Nephron (organoid): ENCODE data around the gene VDAC2.

Source experiments
- H3K27ac Mint-ChIP-seq, 3 experiments: 2 replicates each; pipeline ENCODE4 v1.8.0; 2020; ENCODE audit warnings: mixed read lengths in 3 of 3, mild to moderate bottlenecking in 2 of 3, moderate library complexity in 1 of 3
- H3K27me3 Mint-ChIP-seq: 2 replicates; pipeline ENCODE4 v1.8.0; 2021; ENCODE audit warnings: low read depth, mild to moderate bottlenecking, moderate library complexity, mixed read lengths
- H3K36me3 Mint-ChIP-seq: 2 replicates; pipeline ENCODE4 v1.8.0; 2020; ENCODE audit warnings: low read depth, mixed read lengths
- H3K4me1 Mint-ChIP-seq: 2 replicates; pipeline ENCODE4 v1.8.0; 2020; ENCODE audit warnings: mixed read lengths
- H3K4me3 Mint-ChIP-seq, 3 experiments: 2 replicates each; pipeline ENCODE4 v1.8.0; 2020; ENCODE audit warnings: mild to moderate bottlenecking in 3 of 3, mixed read lengths in 3 of 3, moderate library complexity in 2 of 3
- H3K9me3 Mint-ChIP-seq: 2 replicates; pipeline ENCODE4 v1.8.0; 2020; ENCODE audit warnings: mixed read lengths
- TF ChIP-seq, protein P1 (sequence below), 3 experiments: fragments of 200-600 bp; sonication (generic); IDR thresholded peaks; one replicate each; pipeline ENCODE4 v1.5.0; 2021; ENCODE audit warnings: antibody characterized with exemption in 3 of 3; ENCODE audit not compliant: unreplicated experiment in 3 of 3

VDAC2 gene

DNA sequence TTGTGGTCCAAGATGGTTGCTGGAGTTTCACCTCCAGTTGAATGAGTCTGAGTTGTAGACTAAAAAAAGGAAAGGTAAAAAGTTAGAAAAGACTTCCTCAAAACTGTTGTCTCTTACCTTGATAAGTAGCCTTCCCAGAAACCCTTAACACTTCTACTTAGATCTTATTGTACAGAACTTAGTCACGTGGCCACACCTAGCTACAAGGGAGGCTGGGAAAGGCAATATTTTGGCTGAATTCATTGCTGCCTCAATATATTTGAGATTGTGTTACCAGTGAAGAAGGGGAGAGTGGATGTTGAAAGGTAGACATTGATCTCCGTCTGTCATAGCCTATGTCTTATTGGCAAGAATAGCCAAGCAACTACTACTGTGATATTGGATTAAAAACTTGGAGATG is 35.5 kb upstream of the VDAC2 start:
- Mint-ChIP-seq H3K4me1 (no peaks in the 10 kb centered on the region), H3K9me3 (no peaks in the 10 kb centered on the region), H3K27me3 (no peaks in the 10 kb centered on the region), H3K27ac (no peak overlapping the region), H3K36me3 (peaks cover 32% of the 10 kb centered on the region), H3K4me3 (no peak overlapping the region)
- TF ChIP-seq, protein P1, sequence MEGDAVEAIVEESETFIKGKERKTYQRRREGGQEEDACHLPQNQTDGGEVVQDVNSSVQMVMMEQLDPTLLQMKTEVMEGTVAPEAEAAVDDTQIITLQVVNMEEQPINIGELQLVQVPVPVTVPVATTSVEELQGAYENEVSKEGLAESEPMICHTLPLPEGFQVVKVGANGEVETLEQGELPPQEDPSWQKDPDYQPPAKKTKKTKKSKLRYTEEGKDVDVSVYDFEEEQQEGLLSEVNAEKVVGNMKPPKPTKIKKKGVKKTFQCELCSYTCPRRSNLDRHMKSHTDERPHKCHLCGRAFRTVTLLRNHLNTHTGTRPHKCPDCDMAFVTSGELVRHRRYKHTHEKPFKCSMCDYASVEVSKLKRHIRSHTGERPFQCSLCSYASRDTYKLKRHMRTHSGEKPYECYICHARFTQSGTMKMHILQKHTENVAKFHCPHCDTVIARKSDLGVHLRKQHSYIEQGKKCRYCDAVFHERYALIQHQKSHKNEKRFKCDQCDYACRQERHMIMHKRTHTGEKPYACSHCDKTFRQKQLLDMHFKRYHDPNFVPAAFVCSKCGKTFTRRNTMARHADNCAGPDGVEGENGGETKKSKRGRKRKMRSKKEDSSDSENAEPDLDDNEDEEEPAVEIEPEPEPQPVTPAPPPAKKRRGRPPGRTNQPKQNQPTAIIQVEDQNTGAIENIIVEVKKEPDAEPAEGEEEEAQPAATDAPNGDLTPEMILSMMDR (IDR thresholded peaks at IDR 0.05; ENCODE audit: unreplicated experiment in 3 of 3): no peak

DNA sequence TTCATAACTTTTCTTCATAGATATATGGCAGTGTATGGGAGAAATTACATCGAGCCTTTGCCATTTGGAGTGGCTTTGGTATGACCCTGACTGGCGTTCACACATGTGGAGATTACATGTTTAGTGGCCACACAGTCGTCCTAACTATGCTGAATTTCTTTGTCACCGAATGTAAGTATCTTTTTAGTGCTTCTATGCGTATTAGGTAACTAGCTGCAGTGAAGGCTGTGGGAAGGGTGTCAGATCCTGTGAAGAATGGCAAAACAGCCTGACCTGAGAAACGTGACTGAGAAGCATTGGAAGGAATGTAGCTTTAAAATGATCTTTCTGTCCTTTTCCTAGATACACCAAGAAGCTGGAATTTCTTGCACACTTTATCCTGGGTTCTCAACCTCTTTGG is 34.5 kb upstream of the VDAC2 start:
- H3K4me1 Mint-ChIP-seq: no peaks in the 10 kb centered on the region
- no peaks in the 10 kb centered on the region for H3K27me3 Mint-ChIP-seq
- H3K27ac Mint-ChIP-seq: no peak overlapping the region
- H3K4me3 Mint-ChIP-seq: no peak overlapping the region
- peaks cover 29% of the 10 kb centered on the region for H3K36me3 Mint-ChIP-seq
- TF ChIP-seq, protein P1 (IDR thresholded peaks at IDR 0.05; ENCODE audit: unreplicated experiment in 3 of 3): no peak
- no peaks in the 10 kb centered on the region for H3K9me3 Mint-ChIP-seq

DNA sequence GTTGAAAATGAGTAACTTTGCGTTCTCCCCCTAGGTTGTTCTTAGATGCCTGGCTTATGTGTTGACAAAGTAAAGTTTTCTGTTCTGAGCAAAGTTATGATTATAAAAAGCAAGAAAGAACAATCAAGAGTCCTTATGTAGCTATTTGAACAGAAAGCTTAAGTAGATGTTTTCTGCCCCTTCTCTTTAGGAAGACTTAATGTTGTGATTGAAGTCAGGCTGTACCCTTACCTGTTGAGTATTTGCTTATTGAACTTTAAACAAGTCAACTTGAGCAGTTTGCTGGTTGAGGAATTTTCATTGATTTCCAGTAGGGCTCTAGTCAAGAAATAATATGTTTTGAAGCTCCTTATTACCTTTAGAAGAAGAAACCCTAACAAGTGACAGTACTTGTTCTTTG is 33.9 kb upstream of the VDAC2 start:
- Mint-ChIP-seq H3K4me3 (no peak overlapping the region), H3K36me3 (peaks cover 33% of the 10 kb centered on the region), H3K27ac (no peak overlapping the region), H3K9me3 (no peaks in the 10 kb centered on the region), H3K27me3 (no peaks in the 10 kb centered on the region), H3K4me1 (no peaks in the 10 kb centered on the region)
- TF ChIP-seq, protein P1 (IDR thresholded peaks at IDR 0.05; ENCODE audit: unreplicated experiment in 3 of 3): no peak

DNA sequence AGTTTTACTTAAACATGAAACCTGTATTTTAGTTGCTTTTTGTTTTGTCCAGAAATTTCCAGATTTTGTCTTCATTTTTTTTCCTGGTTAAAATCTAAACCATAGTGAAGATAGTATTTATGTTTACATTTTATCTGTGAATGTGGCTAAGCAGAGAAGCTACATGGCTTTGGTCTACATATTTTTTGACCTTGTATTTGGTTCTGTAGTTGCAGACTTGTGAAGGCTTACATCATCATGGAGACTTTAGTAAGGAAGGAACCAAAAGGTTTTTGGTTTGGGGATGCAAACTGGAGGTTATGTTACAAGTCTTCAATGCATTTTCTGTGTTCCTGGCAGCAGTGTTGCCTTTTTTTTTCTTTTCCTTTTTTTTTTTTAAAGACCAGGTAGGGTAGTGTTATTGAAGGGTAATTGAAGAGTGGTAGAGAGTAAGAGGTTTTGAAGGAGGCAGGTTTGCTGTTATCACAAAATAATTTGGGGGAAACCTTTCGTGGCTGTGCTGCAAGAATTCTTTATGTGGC is 30.9 kb upstream of the VDAC2 start:
- Mint-ChIP-seq H3K4me1 (no peaks in the 10 kb centered on the region), H3K27me3 (no peaks in the 10 kb centered on the region), H3K27ac (no peak overlapping the region), H3K36me3 (peaks cover 27% of the 10 kb centered on the region), H3K9me3 (no peaks in the 10 kb centered on the region), H3K4me3 (no peak overlapping the region)
- TF ChIP-seq, protein P1 (IDR thresholded peaks at IDR 0.05; ENCODE audit: unreplicated experiment in 3 of 3): no peak

DNA sequence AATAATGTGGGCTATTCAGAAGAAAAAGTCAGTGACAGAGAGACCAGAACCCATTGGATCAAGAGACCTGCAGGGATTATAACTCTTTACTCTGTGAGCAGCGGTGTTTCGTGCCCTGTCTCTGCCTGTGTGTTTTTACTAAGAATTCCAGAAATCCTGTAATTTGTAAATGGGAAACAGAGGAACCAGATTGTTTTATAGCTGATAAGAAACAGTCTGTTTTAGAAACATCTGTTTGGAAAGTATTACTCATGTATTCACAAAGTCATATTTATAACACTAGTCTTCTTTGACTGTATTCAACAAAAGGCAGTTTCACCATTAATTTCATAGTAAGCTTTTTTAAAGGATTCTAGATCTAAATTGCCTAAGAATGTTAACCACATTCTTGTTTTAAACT is 30.0 kb upstream of the VDAC2 start:
- Mint-ChIP-seq H3K4me3 (no peak overlapping the region), H3K36me3 (peaks cover 25% of the 10 kb centered on the region), H3K27me3 (no peaks in the 10 kb centered on the region), H3K9me3 (no peaks in the 10 kb centered on the region), H3K4me1 (no peaks in the 10 kb centered on the region), H3K27ac (no peak overlapping the region)
- TF ChIP-seq, protein P1 (IDR thresholded peaks at IDR 0.05; ENCODE audit: unreplicated experiment in 3 of 3): no peak

DNA sequence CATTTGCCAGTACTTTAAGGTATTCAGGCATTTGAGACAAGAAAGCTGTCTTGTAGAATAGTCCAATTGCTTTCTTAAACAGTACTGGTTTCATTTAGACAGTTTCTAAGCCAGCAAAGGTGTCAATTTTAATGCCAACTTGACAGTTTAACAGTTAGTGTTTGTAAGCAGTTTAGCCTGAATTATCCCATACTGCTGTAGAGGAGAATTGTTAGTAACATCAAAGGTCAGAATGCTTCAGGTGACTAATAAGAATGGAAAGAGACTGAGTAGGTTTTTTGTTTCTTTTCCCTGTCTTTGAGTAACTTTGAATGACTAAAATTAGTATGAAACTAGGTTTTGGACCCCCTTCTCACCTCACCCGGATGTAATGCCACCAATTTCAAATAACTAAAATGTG is 29.5 kb upstream of the VDAC2 start:
- TF ChIP-seq, protein P1 (IDR thresholded peaks at IDR 0.05; ENCODE audit: unreplicated experiment in 3 of 3): no peak
- no peaks in the 10 kb centered on the region for H3K4me1 Mint-ChIP-seq
- peaks cover 23% of the 10 kb centered on the region for H3K36me3 Mint-ChIP-seq
- H3K4me3 Mint-ChIP-seq: no peak overlapping the region
- no peak overlapping the region for H3K27ac Mint-ChIP-seq
- H3K9me3 Mint-ChIP-seq: no peaks in the 10 kb centered on the region
- no peaks in the 10 kb centered on the region for H3K27me3 Mint-ChIP-seq
